CD8-positive, alpha-beta memory T cell (primary cell): ENCODE data around the gene NOP9. TPM values are rescaled to one million over a fixed set of nuclear protein-coding genes. Genes with fewer than 3 reads are reported as not detected.

Experiments used
- CTCF ChIA-PET: fragments of 350-600 bp; sonication (Branson Sonifier 250); formaldehyde crosslinking; loops from one replicate; lab custom pipeline; 2021; ENCODE audit warnings: antibody characterized with exemption; lab: Charles Lee
- POLR2A ChIA-PET: fragments of 350-600 bp; sonication (Branson Sonifier 250); formaldehyde crosslinking; loops from one replicate; lab custom pipeline; 2021; ENCODE audit warnings: antibody characterized with exemption; lab: Charles Lee
- DNase-seq, 5 donors: peaks; one replicate each; pipeline versions ENCODE4 v3.0.0 to v3.0.0-alpha.2; 2020 to 2022; ENCODE audit warnings: mixed read lengths in 1 of 5
- H3K27ac ChIP-seq: one replicate; pipeline ENCODE4 v1.7.0; 2013; ENCODE audit warnings: low read depth, mild to moderate bottlenecking, low read length, moderate library complexity
- H3K27me3 ChIP-seq: 2 replicates; pipeline ENCODE4 v1.7.0; 2013; ENCODE audit warnings: low read length, mild to moderate bottlenecking; ENCODE audit not compliant: insufficient read depth, poor library complexity, severe bottlenecking
- H3K36me3 ChIP-seq: 2 replicates; pipeline ENCODE4 v1.7.0; 2013; ENCODE audit warnings: mild to moderate bottlenecking, low read length, moderate library complexity; ENCODE audit not compliant: insufficient read depth
- H3K4me1 ChIP-seq: 2 replicates; pipeline ENCODE4 v1.7.0; 2013; ENCODE audit warnings: mild to moderate bottlenecking, low read length, moderate library complexity; ENCODE audit not compliant: insufficient read depth
- H3K4me3 ChIP-seq: 2 replicates; pipeline ENCODE4 v1.7.0; 2013; ENCODE audit warnings: mild to moderate bottlenecking, low read length
- H3K9me3 ChIP-seq: 2 replicates; pipeline ENCODE4 v1.7.0; 2013; ENCODE audit warnings: mild to moderate bottlenecking, low read length
- H3K27ac Mint-ChIP-seq, 8 donors: one replicate each; pipeline ENCODE4 v1.8.0; 2020 to 2021; ENCODE audit warnings: mixed read lengths in 8 of 8, mild to moderate bottlenecking in 6 of 8, inconsistent platforms in 3 of 8, moderate library complexity in 3 of 8
- H3K27me3 Mint-ChIP-seq, 2 donors: one replicate each; pipeline ENCODE4 v1.8.0; 2020 to 2021; ENCODE audit warnings: mixed read lengths in 2 of 2, mild to moderate bottlenecking in 1 of 2, moderate library complexity in 1 of 2
- H3K36me3 Mint-ChIP-seq, 3 donors: one replicate each; pipeline ENCODE4 v1.8.0; 2020 to 2021; ENCODE audit warnings: mixed read lengths in 3 of 3, inconsistent platforms in 1 of 3, mild to moderate bottlenecking in 1 of 3
- H3K4me1 Mint-ChIP-seq, 3 donors: one replicate each; pipeline ENCODE4 v1.8.0; 2020 to 2021; ENCODE audit warnings: mixed read lengths in 3 of 3, inconsistent platforms in 1 of 3, mild to moderate bottlenecking in 1 of 3
- H3K4me3 Mint-ChIP-seq, 7 donors: one replicate each; pipeline ENCODE4 v1.8.0; 2020 to 2021; ENCODE audit warnings: mixed read lengths in 7 of 7, mild to moderate bottlenecking in 6 of 7, moderate library complexity in 4 of 7, inconsistent platforms in 2 of 7
- H3K9me3 Mint-ChIP-seq, 5 donors: one replicate each; pipeline ENCODE4 v1.8.0; 2020 to 2022; ENCODE audit warnings: mixed read lengths in 5 of 5, mild to moderate bottlenecking in 3 of 5, moderate library complexity in 2 of 5, inconsistent platforms in 1 of 5
- polyA plus RNA-seq: library from polyadenylated mRNA; unstranded; fragments of 300-500 nt; fragmentation: Illumina TruSeq; gene quantifications from one replicate; pipeline ENCODE4 v1.2.3, GENCODE V29; 2021
- total RNA-seq, 2 experiments: library from RNA; stranded (reverse); gene quantifications; one replicate each; pipeline ENCODE4 v1.2.3, GENCODE V29; 2021

NOP9 gene
- total and polyA plus RNA-seq, 3 experiments from 2014 or later: 2.1 to 47.1 (median 44.1) TPM

GRCh38 chr14:24271834-24272263, 27.8 kb upstream of the NOP9 start:
- H3K9me3 Mint-ChIP-seq: no peaks in the 10 kb centered on the region
- H3K9me3 ChIP-seq: no peaks in the 10 kb centered on the region
- peak overlapping the region; percentile 86 for H3K27ac ChIP-seq
- POLR2A ChIA-PET: interaction anchor here (0.9 to 2.8 kb wide), 13 partner anchors 9 to 265 kb away, joined by 3 to 28 read pairs (median 6); partner anchors contain the start of genes CBLN3, CHMP4A, DCAF11 and KHNYN
- peaks cover 18% of the 10 kb centered on the region for H3K36me3 ChIP-seq
- CTCF ChIA-PET: interaction anchor here (1.0 to 5.4 kb wide), 13 partner anchors 8 to 159 kb away, joined by 3 to 94 read pairs (median 10); partner anchors contain the start of genes CHMP4A, CIDEB, EMC9 and KHNYN
- peaks cover 0 to 5% of the 10 kb centered on the region in 2 donors for H3K27me3 Mint-ChIP-seq
- no peaks in the 10 kb centered on the region for H3K27me3 ChIP-seq
- peaks cover 30% of the 10 kb centered on the region for H3K4me1 ChIP-seq
- H3K36me3 Mint-ChIP-seq: peaks cover 6 to 33% (median 6%) of the 10 kb centered on the region in 3 donors
- peaks cover 37 to 44% (median 41%) of the 10 kb centered on the region in 3 donors for H3K4me1 Mint-ChIP-seq
- peak overlapping the region; percentile 92 to 99 (median 97) for H3K27ac Mint-ChIP-seq
- H3K4me3 ChIP-seq: peak overlapping the region; percentile 26
- DNase-seq: no peak
- H3K4me3 Mint-ChIP-seq: peak overlapping the region; percentile 78 to 93 (median 92)

GRCh38 chr14:24272467-24272866, 27.2 kb upstream of the NOP9 start:
- peaks cover under 1 to 27% (median 2%) of the 10 kb centered on the region in 3 donors for H3K36me3 Mint-ChIP-seq
- H3K4me1 Mint-ChIP-seq: peaks cover 35 to 48% (median 40%) of the 10 kb centered on the region in 3 donors
- H3K9me3 Mint-ChIP-seq: no peaks in the 10 kb centered on the region
- peaks cover 12% of the 10 kb centered on the region for H3K36me3 ChIP-seq
- no peaks in the 10 kb centered on the region for H3K27me3 ChIP-seq
- H3K4me3 Mint-ChIP-seq: peak overlapping the region; percentile 36 to 92 (median 42)
- peak overlapping the region; percentile 92 to 99 (median 97) for H3K27ac Mint-ChIP-seq
- ChIA-PET POLR2A (interaction anchor here (0.9 to 2.8 kb wide), 5 partner anchors 30 to 164 kb away, joined by 3 to 28 read pairs (median 6); partner anchors contain the start of genes CBLN3, KHNYN, MDP1 and TINF2), CTCF (interaction anchor here (1.1 to 5.4 kb wide), 9 partner anchors 14 to 159 kb away, joined by 3 to 94 read pairs (median 19); partner anchors contain the start of genes CHMP4A, CIDEB, KHNYN and LTB4R)
- peaks cover 30% of the 10 kb centered on the region for H3K4me1 ChIP-seq
- no peaks in the 10 kb centered on the region for H3K9me3 ChIP-seq
- no peak for DNase-seq
- H3K27me3 Mint-ChIP-seq: peaks cover 0 to 5% of the 10 kb centered on the region in 2 donors
- H3K4me3 ChIP-seq: peak overlapping the region; percentile 26
- peak overlapping the region; percentile 86 for H3K27ac ChIP-seq

GRCh38 chr14:24273422-24273998, 26.1 kb upstream of the NOP9 start:
- H3K4me1 ChIP-seq: peaks cover 31% of the 10 kb centered on the region

DNA sequence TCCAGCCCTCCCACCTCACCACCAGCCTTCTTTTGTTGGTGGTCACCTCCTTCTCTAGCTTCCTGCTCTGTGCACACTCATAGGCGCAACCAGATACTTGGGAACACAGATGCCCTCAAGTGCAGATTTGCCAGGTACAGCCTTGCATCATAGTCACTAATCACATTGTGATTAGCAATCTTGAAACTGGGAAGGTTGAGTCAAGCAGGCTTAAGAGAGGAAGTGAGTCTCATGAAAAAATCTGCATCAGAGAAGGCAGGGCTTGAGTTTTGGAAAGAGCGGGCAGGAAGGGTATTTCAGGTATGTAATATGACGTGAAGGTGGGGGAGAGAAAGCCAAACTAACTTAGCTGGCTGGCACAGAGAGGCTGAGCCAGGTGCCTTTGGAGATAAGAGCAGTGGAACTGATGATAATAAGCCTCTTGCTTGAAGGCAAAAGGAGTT, 25.5 kb upstream of the NOP9 start:
- Histone ChIP-seq H3K27me3 (no peaks in the 10 kb centered on the region), H3K4me3 (no peak overlapping the region), H3K4me1 (peaks cover 37% of the 10 kb centered on the region), H3K27ac (no peak overlapping the region), H3K36me3 (peaks cover 7% of the 10 kb centered on the region), H3K9me3 (no peaks in the 10 kb centered on the region)
- Mint-ChIP-seq H3K27me3 (peaks cover 0 to 5% of the 10 kb centered on the region in 2 donors), H3K9me3 (no peaks in the 10 kb centered on the region), H3K27ac (peak overlapping the region; percentile 18 to 96 (median 70)), H3K36me3 (peaks cover 0 to 14% (median 2%) of the 10 kb centered on the region in 3 donors), H3K4me1 (peaks cover 42 to 58% (median 50%) of the 10 kb centered on the region in 3 donors), H3K4me3 (peak overlapping the region in 2 of 7 donors; percentile 8 to 19)
- POLR2A ChIA-PET: interaction anchor here (0.5 to 0.6 kb wide), 2 partner anchors 28 to 129 kb away, joined by 3 to 10 read pairs; no protein-coding TSS in a partner anchor
- CTCF ChIA-PET: interaction anchor here (1.0 to 1.7 kb wide), 2 partner anchors 34 to 59 kb away, joined by 3 to 4 read pairs; partner anchors contain the start of gene CIDEB
- DNase-seq: peak in 3 of 5 donors; percentile 19 to 49 (median 37)

More at GRCh38 chr14:24273422-24273998, 26.1 kb upstream of the NOP9 start:
- H3K36me3 Mint-ChIP-seq: peaks cover 0 to 20% (median 2%) of the 10 kb centered on the region in 3 donors
- no peak overlapping the region for H3K4me3 Mint-ChIP-seq
- H3K4me3 ChIP-seq: no peak overlapping the region
- DNase-seq: peak in 1 of 5 donors; percentile 7
- CTCF ChIA-PET: interaction anchor here (1.0 to 1.7 kb wide), 2 partner anchors 34 to 60 kb away, joined by 3 to 4 read pairs; partner anchors contain the start of gene CIDEB
- H3K27me3 Mint-ChIP-seq: peaks cover 0 to 5% of the 10 kb centered on the region in 2 donors
- H3K27me3 ChIP-seq: no peaks in the 10 kb centered on the region
- no peak overlapping the region for H3K27ac ChIP-seq
- H3K27ac Mint-ChIP-seq: peak overlapping the region in 7 of 8 donors; percentile 23 to 99 (median 77)
- H3K9me3 ChIP-seq: no peaks in the 10 kb centered on the region
- no peaks in the 10 kb centered on the region for H3K9me3 Mint-ChIP-seq
- POLR2A ChIA-PET: interaction anchor here (0.5 to 0.7 kb wide), 3 partner anchors 27 to 129 kb away, joined by 3 to 10 read pairs (median 3); partner anchors contain the start of gene NYNRIN
- peaks cover 9% of the 10 kb centered on the region for H3K36me3 ChIP-seq
- H3K4me1 Mint-ChIP-seq: peaks cover 38 to 52% (median 44%) of the 10 kb centered on the region in 3 donors

GRCh38 chr14:24277071-24277470, 22.6 kb upstream of the NOP9 start:
- peak in 1 of 5 donors; percentile 2 for DNase-seq
- no peaks in the 10 kb centered on the region for H3K9me3 Mint-ChIP-seq
- Histone ChIP-seq H3K27ac (no peak overlapping the region), H3K27me3 (no peaks in the 10 kb centered on the region), H3K4me3 (no peak overlapping the region), H3K9me3 (no peaks in the 10 kb centered on the region), H3K4me1 (peaks cover 37% of the 10 kb centered on the region), H3K36me3 (no peaks in the 10 kb centered on the region)
- peaks cover 0 to 2% (median 0%) of the 10 kb centered on the region in 3 donors for H3K36me3 Mint-ChIP-seq
- H3K4me1 Mint-ChIP-seq: peaks cover 34 to 50% (median 42%) of the 10 kb centered on the region in 3 donors
- H3K4me3 Mint-ChIP-seq: no peak overlapping the region
- peaks cover 0 to 4% of the 10 kb centered on the region in 2 donors for H3K27me3 Mint-ChIP-seq
- CTCF ChIA-PET: interaction anchor here (1.5 kb wide), 1 partner anchor 35 kb away, joined by 3 read pairs; the partner anchor contains the start of gene TINF2
- H3K27ac Mint-ChIP-seq: peak overlapping the region in 5 of 8 donors; percentile 30 to 88 (median 81)
- POLR2A ChIA-PET: no interaction called here

GRCh38 chr14:24277606-24278321, 21.9 kb upstream of the NOP9 start:
- ChIA-PET CTCF (interaction anchor here (1.5 kb wide), 1 partner anchor 36 kb away, joined by 3 read pairs; the partner anchor contains the start of gene TINF2), POLR2A (no interaction called here)
- peak overlapping the region in 3 of 8 donors; percentile 31 to 86 (median 43) for H3K27ac Mint-ChIP-seq
- Histone ChIP-seq H3K27me3 (no peaks in the 10 kb centered on the region), H3K9me3 (no peaks in the 10 kb centered on the region), H3K36me3 (no peaks in the 10 kb centered on the region), H3K4me3 (no peak overlapping the region), H3K4me1 (peaks cover 30% of the 10 kb centered on the region), H3K27ac (no peak overlapping the region)
- H3K9me3 Mint-ChIP-seq: no peaks in the 10 kb centered on the region
- H3K4me1 Mint-ChIP-seq: peaks cover 27 to 43% (median 35%) of the 10 kb centered on the region in 3 donors
- no peak overlapping the region for H3K4me3 Mint-ChIP-seq
- peak in 1 of 5 donors; percentile 36 for DNase-seq
- H3K27me3 Mint-ChIP-seq: no peaks in the 10 kb centered on the region
- peaks cover 0 to 2% (median 0%) of the 10 kb centered on the region in 3 donors for H3K36me3 Mint-ChIP-seq

- no peak overlapping the region for H3K4me3 ChIP-seq
- no peaks in the 10 kb centered on the region for H3K9me3 Mint-ChIP-seq
- H3K9me3 ChIP-seq: no peaks in the 10 kb centered on the region
- ChIA-PET CTCF (no interaction called here), POLR2A (no interaction called here)
- H3K27me3 ChIP-seq: no peaks in the 10 kb centered on the region
- no peaks in the 10 kb centered on the region for H3K36me3 ChIP-seq
- H3K27ac Mint-ChIP-seq: peak overlapping the region in 7 of 8 donors; percentile 13 to 86 (median 66)
- H3K4me3 Mint-ChIP-seq: no peak overlapping the region
- no peaks in the 10 kb centered on the region for H3K27me3 Mint-ChIP-seq
- peaks cover 0 to 2% (median 0%) of the 10 kb centered on the region in 3 donors for H3K36me3 Mint-ChIP-seq
- no peak for DNase-seq
- peaks cover 27% of the 10 kb centered on the region for H3K4me1 ChIP-seq
- peaks cover 23 to 39% (median 32%) of the 10 kb centered on the region in 3 donors for H3K4me1 Mint-ChIP-seq
- no peak overlapping the region for H3K27ac ChIP-seq
These were observed 21.2 kb upstream of the NOP9 start for GRCh38 chr14:24278424-24278823.
